Measurements from ENCODE around the gene TMEM176B.

TMEM176B gene

DNA sequence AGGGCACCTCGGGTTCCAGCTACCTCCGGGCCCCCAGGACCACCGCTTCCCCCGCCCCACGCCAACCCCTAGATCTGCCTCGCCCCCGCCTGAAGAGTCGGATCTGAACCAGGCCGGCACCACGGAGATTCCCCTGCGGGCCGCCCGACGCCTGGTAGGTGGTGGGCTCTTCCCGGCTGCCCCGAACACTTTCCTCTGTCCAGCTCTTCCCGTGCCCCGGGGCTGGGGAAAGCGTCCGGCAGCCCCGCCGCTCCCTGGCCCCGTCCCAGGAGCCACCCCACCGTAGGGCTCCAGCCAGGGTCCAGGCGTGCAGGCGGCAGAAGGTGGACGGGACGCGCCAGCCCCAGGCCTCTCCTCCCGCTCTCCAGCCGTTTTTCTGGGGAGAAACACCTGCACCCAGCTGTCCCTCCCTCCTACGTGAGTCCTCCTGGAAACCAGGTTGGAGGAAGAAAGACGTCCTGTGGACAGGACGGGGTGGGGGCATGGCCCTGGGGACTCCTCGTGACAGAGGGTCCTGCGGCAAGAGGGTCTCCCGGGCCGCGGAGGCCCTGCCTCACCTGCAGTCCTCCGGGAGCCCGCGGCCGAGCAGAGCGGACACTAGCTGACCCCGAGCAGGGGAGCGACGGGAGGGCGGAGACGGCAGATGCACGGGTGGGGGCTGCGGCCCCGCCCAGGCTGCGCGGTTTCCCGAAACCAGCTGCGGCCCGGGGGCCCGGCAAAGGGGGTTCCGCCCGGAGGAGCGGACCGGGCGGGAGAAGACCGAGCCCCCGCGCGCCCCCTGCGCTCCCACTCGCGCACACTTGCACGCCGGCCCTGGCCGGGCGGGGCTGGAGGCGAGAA is at the start of gene TMEM176B:
TMEM176B (minus strand) TSS at position 624 of the 840 bp plus-strand sequence. CDS start 3,795 bp downstream, outside the sequence.
- TF ChIP-seq JUND (IDR thresholded peaks at IDR 0.05; ENCODE audit: low read depth) = no peak
- in situ Hi-C loops (cut with HindIII; ENCODE audit: low pct_unique_long_range_greater_than_20kb, low sequenced_read_pairs) = no loop called here
- DNase-seq (ENCODE audit: low read depth in 1 of 2, low spot score in 1 of 2) = no peak

DNA sequence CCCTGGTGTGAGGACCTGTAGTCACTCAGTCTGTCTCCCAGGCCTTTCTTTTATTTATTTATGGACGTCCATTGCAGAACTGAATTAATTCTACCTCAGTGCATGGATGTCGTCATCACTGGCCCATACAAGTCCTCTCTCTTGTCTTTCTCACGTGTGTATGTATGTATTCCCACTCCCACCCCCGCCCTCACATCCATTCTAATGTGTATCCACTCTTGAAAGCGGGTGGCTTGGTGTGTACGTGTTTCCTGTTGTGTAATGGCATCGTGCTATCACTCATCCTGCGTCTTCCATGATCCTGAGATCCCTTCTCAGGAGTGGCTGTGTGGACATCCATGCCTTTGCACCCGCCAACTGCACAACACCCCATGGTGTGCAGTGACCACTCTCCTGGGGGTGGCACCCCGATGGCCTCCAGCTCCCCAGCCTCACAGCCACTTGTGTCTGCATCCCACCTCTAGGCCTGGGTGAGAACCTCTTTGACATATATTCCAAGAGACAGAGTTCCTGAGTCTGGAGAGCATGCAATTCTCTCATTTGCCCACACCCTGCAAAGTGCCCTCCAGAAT is 49.1 kb upstream of the TMEM176B start:
- DNase-seq (ENCODE audit: low read depth in 1 of 2, low spot score in 1 of 2) = no peak
- no peak for TF ChIP-seq JUND (IDR thresholded peaks at IDR 0.05; ENCODE audit: low read depth)
- in situ Hi-C loops (cut with HindIII; ENCODE audit: low pct_unique_long_range_greater_than_20kb, low sequenced_read_pairs) = no loop called here

DNA sequence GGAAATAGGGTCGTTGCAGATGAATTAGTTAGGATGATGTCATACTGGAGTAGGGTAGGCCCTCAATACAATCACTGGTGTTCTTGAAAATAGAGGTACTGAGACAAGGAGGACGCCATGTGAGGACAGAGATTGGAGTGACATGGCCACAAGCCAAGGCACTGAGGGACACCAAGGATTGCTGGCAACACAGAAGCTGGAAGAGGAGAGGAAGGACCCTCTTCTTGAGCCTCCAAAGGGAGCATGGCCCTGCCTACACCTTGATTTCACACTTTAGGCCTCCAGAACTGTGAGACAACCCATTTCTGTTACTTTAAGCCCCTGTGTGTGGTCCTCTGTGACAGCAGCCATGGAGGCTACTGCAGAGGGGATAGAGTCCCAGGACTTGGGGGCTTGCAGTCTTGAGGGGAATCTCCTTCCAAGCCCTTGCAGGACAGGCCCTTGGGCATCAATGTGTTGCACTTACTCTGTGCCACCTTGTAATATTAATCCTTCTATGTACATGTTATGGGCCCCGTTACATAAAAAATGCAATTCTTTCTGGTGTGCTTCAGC is 48.5 kb upstream of the TMEM176B start:
- no peak for DNase-seq (ENCODE audit: low read depth in 1 of 2, low spot score in 1 of 2)
- in situ Hi-C loops (cut with HindIII; ENCODE audit: low pct_unique_long_range_greater_than_20kb, low sequenced_read_pairs) = no loop called here
- TF ChIP-seq JUND (IDR thresholded peaks at IDR 0.05; ENCODE audit: low read depth) = no peak

DNA sequence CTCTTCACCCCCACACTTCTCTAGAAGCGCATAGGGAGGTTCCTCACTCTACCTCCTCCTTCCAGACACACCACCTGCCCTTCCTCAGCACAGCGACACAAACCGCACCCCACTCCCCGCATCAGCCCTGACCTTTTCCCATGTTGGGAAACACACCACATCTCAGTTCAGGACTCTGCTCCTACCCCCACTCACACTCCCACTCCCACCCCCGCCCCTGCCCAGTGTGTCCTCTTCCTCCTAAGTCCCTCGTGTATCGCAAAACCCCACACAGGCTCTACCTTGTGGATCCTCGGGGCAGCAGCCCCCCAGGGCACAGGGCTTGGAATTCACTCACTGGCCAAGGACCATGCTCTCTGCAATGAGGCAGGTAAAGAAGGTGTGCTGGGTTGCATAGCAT is 47.9 kb upstream of the TMEM176B start:
- no peak for DNase-seq (ENCODE audit: low read depth in 1 of 2, low spot score in 1 of 2)
- TF ChIP-seq JUND (IDR thresholded peaks at IDR 0.05; ENCODE audit: low read depth) = no peak
- in situ Hi-C loops (cut with HindIII; ENCODE audit: low pct_unique_long_range_greater_than_20kb, low sequenced_read_pairs) = no loop called here

DNA sequence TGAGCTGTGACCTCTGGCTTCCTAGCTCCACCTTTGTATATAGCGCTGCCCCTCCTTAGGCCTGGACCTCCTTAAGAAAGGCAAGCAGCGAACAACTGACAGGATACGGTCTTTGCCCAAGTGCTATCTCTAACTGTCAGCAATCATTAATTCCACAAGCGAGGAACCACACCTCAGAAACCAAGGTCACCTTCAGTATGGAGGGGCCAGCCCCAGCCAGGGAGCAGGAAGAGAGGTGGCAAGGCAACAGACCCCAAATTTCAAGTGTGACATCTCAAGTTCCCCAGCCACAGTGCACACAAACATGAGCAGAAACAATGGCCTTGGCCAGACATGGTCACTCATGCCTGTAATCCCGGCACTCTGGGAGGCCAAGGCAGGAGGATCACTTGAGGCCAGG is 47.4 kb upstream of the TMEM176B start:
- no peak for TF ChIP-seq JUND (IDR thresholded peaks at IDR 0.05; ENCODE audit: low read depth)
- in situ Hi-C loops (cut with HindIII; ENCODE audit: low pct_unique_long_range_greater_than_20kb, low sequenced_read_pairs) = no loop called here
- DNase-seq (ENCODE audit: low read depth in 1 of 2, low spot score in 1 of 2) = no peak

DNA sequence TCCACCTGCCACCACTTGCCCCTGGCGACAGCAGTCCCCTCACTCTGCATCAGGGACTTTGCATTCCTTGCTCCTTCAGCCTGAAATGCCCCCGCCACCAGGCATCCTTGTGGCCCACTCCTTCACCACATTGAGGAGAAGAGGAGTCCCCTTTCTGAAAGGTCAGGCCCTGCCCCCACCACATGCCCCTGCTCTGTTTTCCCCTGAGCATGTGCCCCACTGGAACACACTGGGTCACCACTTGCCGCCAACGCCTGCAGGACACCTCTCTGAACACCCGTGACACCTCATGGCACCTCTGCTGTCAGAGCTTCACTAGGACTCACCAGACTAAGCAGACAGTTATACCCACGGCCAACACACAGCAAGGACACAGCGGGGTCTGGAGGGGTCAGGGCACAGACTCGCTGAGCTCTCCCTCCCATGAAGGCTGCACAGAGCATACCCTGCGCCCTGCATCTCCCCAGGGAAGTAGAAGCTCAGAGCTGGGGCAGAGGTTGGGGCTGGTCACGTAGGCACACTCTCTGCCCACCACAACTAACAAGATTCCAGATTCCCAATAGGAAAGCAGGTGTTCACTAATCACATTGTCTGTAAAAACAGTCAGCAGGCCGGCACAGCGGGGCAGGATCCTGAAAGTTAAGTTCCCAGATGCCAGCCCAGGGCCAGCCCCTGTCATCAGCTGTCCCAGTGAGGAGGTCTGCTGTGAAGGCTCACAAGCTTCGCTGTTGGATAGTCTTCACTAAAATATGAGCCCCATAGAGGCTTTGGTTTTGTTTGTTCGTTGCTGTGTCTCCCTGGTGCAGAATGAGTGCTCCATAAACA is 46.3 kb upstream of the TMEM176B start:
- TF ChIP-seq JUND (IDR thresholded peaks at IDR 0.05; ENCODE audit: low read depth) = no peak
- DNase-seq (ENCODE audit: low read depth in 1 of 2, low spot score in 1 of 2) = no peak
- in situ Hi-C loops (cut with HindIII; ENCODE audit: low pct_unique_long_range_greater_than_20kb, low sequenced_read_pairs) = no loop called here

DNA sequence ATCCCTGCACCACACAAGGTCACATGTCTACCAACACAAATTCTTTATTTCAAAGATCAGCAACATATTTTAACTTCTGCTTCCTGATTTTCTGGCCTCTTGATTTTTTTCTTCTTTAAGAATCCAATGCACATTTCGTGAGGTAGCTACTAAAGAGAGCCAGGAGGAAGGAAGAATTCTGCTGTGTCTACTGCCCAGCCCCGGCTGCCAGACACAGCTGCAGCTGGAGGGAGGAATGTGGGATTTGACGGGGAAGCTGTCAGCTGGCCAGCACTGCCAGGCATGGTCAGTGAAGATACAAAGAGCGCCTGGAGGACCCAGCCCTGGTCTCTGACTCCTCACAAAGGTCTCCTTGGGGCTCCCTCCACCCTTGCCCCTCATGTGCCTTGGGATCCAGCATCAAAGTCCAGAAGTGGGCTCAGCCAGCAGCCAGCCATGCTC is 45.3 kb upstream of the TMEM176B start:
- in situ Hi-C loops (cut with HindIII; ENCODE audit: low pct_unique_long_range_greater_than_20kb, low sequenced_read_pairs) = no loop called here
- TF ChIP-seq JUND (IDR thresholded peaks at IDR 0.05; ENCODE audit: low read depth) = no peak
- DNase-seq (ENCODE audit: low read depth in 1 of 2, low spot score in 1 of 2) = no peak

DNA sequence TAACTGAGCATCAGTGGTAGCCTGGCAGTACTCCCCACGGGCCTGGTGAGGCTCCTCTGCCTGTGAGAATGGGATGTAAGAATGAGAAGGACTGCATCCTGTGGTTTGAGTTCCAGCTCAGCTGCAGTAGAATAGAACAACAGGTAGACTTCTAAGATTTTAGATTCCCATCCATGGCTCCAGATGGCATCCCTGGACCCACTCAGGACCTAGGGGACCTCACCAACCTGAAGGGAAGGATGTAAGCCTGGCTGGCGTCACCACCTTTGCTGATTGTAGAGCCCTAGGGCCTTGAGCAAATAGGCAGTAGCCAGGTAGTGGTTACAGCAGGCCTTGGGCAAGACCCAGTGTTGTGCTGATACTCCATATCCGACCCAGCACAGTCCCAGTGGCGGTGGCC is 42.6 kb upstream of the TMEM176B start:
- no peak for DNase-seq (ENCODE audit: low read depth in 1 of 2, low spot score in 1 of 2)
- in situ Hi-C loops (cut with HindIII; ENCODE audit: low pct_unique_long_range_greater_than_20kb, low sequenced_read_pairs) = no loop called here
- no peak for TF ChIP-seq JUND (IDR thresholded peaks at IDR 0.05; ENCODE audit: low read depth)

DNA sequence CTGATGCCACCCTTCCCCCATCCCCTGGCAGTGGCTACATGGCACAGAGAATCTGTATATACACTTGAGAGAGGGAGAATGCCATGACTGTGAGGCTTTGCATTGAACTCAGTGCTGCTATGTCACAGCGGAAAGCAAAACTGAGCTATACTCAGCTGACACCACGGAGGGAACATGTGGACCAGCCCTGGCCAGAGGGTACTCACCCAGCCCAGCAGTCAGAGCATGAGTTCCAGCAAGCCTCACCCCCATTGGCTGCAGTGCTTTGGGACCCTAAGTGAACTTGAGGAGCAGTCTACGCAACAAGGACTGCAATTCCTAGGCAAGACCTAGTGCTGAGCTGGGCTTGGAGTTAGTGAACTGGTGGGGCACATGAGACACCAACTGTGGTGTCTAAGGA is 41.9 kb upstream of the TMEM176B start:
- no peak for TF ChIP-seq JUND (IDR thresholded peaks at IDR 0.05; ENCODE audit: low read depth)
- in situ Hi-C loops (cut with HindIII; ENCODE audit: low pct_unique_long_range_greater_than_20kb, low sequenced_read_pairs) = no loop called here
- no peak for DNase-seq (ENCODE audit: low read depth in 1 of 2, low spot score in 1 of 2)

DNA sequence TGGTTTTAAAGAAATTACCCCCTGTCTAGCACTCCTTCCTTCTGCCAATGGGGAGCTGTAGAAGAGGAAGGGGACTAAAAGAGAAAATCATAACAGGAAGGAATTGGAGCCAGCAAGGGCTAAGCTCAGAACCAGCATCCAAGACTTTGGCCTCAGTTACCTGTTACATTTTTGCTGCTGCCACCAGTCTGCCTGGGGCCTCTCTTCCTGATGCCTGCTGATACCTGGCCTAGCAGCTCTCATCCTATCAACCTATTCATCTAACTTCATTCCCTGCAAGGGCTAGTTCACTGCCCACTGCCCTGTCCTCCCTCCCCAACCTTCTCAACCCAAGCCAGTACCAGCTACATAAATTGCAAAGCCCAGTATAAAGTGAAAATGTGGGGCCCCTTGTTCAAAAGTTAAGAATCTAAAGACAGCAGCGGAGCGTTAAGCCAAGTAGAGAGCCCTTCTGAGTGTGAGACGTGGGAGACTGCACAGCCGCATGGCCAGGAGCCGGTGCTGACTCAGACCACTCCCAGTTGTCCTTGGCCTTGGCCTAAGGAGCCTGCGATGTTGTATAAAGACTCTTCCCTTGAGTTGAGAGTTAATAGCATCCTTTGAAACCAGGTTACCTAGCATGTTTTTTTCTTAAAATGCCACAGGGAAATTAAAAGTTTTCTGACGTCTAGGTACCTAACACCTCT is 38.9 kb upstream of the TMEM176B start:
- DNase-seq (ENCODE audit: low read depth in 1 of 2, low spot score in 1 of 2) = peak in 1 of 2 experiments; percentile 40
- TF ChIP-seq JUND (IDR thresholded peaks at IDR 0.05; ENCODE audit: low read depth) = no peak
- in situ Hi-C loops (cut with HindIII; ENCODE audit: low pct_unique_long_range_greater_than_20kb, low sequenced_read_pairs) = no loop called here

DNA sequence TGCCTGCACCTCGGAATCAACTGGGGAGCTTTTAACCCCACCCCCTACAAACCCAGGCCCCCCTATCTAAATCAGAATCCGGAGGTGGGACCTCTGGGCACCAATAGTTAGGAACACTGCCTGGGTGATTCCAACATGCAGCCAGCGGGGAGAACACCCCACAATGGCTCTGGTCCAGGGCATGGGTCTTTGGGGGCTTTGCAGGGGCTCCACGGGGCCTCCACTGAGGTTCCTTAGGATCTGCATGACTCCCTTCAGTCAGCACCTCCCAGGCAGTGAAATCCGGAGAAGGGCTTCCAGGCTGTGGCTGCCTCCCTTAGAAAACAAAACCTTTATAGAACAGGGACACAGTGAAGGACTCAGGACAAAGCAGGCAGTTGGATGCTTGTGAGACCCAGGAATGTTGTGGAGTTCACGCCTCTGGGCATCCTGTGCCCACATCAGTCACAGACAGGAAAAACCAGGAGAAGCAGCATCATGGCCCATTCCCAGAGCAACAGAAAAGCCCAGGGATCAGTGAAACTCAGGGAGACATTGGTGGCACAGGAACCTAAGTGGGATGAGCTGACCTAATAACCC is 35.6 kb upstream of the TMEM176B start:
- DNase-seq (ENCODE audit: low read depth in 1 of 2, low spot score in 1 of 2) = peak in 1 of 2 experiments; percentile 39
- no peak for TF ChIP-seq JUND (IDR thresholded peaks at IDR 0.05; ENCODE audit: low read depth)
- in situ Hi-C loops (cut with HindIII; ENCODE audit: low pct_unique_long_range_greater_than_20kb, low sequenced_read_pairs) = no loop called here

DNA sequence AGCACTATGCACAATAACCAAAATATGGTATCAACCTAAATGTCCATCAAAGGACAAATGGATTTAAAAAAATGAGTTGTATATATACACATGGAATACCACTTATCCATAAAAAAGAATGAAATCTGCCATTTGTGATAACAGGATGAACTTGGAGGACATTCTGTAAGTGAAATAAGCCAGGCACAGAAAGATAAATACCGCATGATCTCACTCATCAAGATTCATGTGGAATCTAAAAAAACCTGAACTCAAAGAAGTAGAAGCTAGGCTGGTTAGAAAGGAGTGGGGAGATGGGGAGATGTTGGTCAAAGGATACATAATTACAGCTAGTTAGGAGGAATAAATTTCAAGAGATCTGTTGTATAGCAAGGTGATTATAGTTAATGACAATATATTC is 34.9 kb upstream of the TMEM176B start:
- TF ChIP-seq JUND (IDR thresholded peaks at IDR 0.05; ENCODE audit: low read depth) = no peak
- DNase-seq (ENCODE audit: low read depth in 1 of 2, low spot score in 1 of 2) = no peak
- in situ Hi-C loops (cut with HindIII; ENCODE audit: low pct_unique_long_range_greater_than_20kb, low sequenced_read_pairs) = no loop called here

Data from T47D (cell line).